AG09319 (cell line): ENCODE measurements around the gene GPBP1.
"Not testable (repeated sequence)": the region's sequence is repeated elsewhere in the genome, so short reads cannot be mapped to it uniquely, and the experiment has no call there.

Experiments
- DNase-seq: peaks from one replicate; pipeline ENCODE4 v3.0.0-alpha.2; 2010; ENCODE audit warnings: low read depth; ENCODE audit errors: extremely low read depth
- CTCF ChIP-seq: IDR thresholded peaks from 2 replicates; pipeline ENCODE4 v1.5.1; 2011; ENCODE audit warnings: low read depth, mild to moderate bottlenecking, inconsistent platforms, low read length, moderate library complexity

GPBP1 gene

GRCh38 chr5:57179262-57180200 is 5.7 kb downstream of the GPBP1 start:
- TF ChIP-seq CTCF: no peak
- no peak for DNase-seq

- no peak for TF ChIP-seq CTCF
- DNase-seq: no peak
Measured at GRCh38 chr5:57181154-57181553, 7.3 kb downstream of the GPBP1 start.

GRCh38 chr5:57184322-57184721 is 10.5 kb downstream of the GPBP1 start:
- no peak for TF ChIP-seq CTCF
- no peak for DNase-seq

- TF ChIP-seq CTCF: no peak
- no peak for DNase-seq
Measured at GRCh38 chr5:57185313-57185712, 11.5 kb downstream of the GPBP1 start.

- DNase-seq: no peak
- no peak for TF ChIP-seq CTCF
Measured at GRCh38 chr5:57186194-57186593, 12.3 kb downstream of the GPBP1 start.

- not testable (repeated sequence) for DNase-seq
Measured at GRCh38 chr5:57187977-57188376, 14.1 kb downstream of the GPBP1 start.

- DNase-seq: no peak
- TF ChIP-seq CTCF: no peak
Measured at GRCh38 chr5:57189515-57189914, 15.7 kb downstream of the GPBP1 start.

GRCh38 chr5:57190593-57190992 is 16.7 kb downstream of the GPBP1 start:
- DNase-seq: no peak
- TF ChIP-seq CTCF: no peak
